Cardiac muscle cell (in vitro differentiated cells and primary cell): ENCODE measurements around the gene RELN. TPM values are rescaled to one million over a fixed set of nuclear protein-coding genes. Genes with fewer than 3 reads are reported as not detected.

Experiments
- DNase-seq, 2 donors: peaks; one replicate each; pipeline versions ENCODE4 v3.0.0 to v3.0.0-alpha.2; 2010 to 2017; ENCODE audit warnings: low read depth in 1 of 2, low spot score in 1 of 2
- H3K27ac ChIP-seq: fragments of 200-600 bp; sonication (generic); 2 replicates; pipeline ENCODE4 v1.5.1; 2016
- H3K27me3 ChIP-seq: fragments of 200-600 bp; sonication (generic); 2 replicates; pipeline ENCODE4 v1.6.0; 2016; ENCODE audit warnings: control low read depth
- H3K36me3 ChIP-seq: fragments of 200-600 bp; sonication (generic); 2 replicates; pipeline ENCODE4 v1.5.1; 2016; ENCODE audit warnings: control low read depth
- H3K4me1 ChIP-seq: fragments of 200-600 bp; sonication (generic); 2 replicates; pipeline ENCODE4 v1.8.1; 2017; ENCODE audit warnings: low read depth, mild to moderate bottlenecking, mixed run types
- H3K4me3 ChIP-seq: fragments of 200-600 bp; sonication (generic); 2 replicates; pipeline ENCODE4 v1.5.1; 2016; ENCODE audit warnings: mild to moderate bottlenecking
- H3K9me3 ChIP-seq: fragments of 200-600 bp; sonication (generic); 2 replicates; pipeline ENCODE4 v1.5.1; 2017; ENCODE audit warnings: low read depth, mild to moderate bottlenecking, control low read depth
- polyA plus RNA-seq: library from polyadenylated mRNA; unstranded; fragments of >200 nt; fragmentation: Nextera tagmentation; extraction: Ambion mirVana; gene quantifications from 2 replicates; pipeline ENCODE4 v1.2.1, GENCODE V29; 2016
- total RNA-seq: library from RNA; depleted of rRNA; stranded (reverse); fragments of >200 nt; gene quantifications from 2 replicates; pipeline ENCODE4 v1.2.3, GENCODE V29; 2016
- TF ChIP-seq, protein P1 (sequence below): IDR thresholded peaks from 2 replicates; pipeline ENCODE4 v1.5.1; 2012; ENCODE audit warnings: low read depth, mild to moderate bottlenecking, low read length

Gene RELN
- total and polyA plus RNA-seq, 2 experiments from 2014 or later = 19.2 to 46.9 TPM

DNA sequence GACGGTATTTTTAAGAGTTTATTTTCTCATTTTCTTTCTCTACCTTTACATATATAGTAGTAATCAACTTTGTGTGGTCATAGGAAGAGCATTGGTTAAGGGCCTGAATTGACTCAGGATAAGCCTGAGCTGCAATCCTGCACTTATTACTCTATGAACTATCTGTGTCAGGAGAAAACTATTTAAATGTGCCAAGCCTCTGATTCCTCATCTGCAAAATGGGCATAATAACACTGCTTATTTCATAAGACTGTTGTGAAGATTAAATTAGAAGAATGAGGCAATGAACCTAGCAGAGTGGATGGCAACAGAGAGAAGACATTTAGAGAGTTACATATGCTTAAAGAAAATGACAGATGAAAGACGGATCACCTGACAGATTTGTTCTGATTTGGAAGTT, 175.5 kb downstream of the RELN start:
- Histone ChIP-seq H3K4me3 (no peak overlapping the region), H3K4me1 (no peaks in the 10 kb centered on the region), H3K27me3 (no peaks in the 10 kb centered on the region), H3K9me3 (no peaks in the 10 kb centered on the region), H3K27ac (no peak overlapping the region), H3K36me3 (no peaks in the 10 kb centered on the region)
- no peak for DNase-seq
- TF ChIP-seq, protein P1, sequence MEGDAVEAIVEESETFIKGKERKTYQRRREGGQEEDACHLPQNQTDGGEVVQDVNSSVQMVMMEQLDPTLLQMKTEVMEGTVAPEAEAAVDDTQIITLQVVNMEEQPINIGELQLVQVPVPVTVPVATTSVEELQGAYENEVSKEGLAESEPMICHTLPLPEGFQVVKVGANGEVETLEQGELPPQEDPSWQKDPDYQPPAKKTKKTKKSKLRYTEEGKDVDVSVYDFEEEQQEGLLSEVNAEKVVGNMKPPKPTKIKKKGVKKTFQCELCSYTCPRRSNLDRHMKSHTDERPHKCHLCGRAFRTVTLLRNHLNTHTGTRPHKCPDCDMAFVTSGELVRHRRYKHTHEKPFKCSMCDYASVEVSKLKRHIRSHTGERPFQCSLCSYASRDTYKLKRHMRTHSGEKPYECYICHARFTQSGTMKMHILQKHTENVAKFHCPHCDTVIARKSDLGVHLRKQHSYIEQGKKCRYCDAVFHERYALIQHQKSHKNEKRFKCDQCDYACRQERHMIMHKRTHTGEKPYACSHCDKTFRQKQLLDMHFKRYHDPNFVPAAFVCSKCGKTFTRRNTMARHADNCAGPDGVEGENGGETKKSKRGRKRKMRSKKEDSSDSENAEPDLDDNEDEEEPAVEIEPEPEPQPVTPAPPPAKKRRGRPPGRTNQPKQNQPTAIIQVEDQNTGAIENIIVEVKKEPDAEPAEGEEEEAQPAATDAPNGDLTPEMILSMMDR = no peak

DNA sequence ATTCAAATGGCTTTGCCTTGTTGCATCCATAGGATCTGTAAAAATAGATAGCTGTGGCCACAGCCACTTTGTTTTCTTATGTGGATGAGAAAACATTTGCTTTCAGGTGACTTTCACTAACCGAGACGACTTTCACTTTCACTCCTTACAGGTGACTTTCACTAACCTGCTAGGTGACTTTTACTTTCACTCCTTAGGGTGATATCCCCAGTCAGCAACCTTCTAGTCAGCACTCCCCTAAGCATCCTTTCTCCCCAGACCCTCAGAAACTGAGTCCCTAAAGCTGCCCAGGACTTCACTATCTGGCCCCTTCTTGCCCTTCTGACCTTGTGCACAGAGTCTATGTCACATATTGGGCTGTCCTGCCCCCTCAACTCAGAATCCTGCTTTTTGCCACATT, 177.5 kb downstream of the RELN start:
- TF ChIP-seq, protein P1 = no peak
- DNase-seq = no peak
- H3K36me3 ChIP-seq = no peaks in the 10 kb centered on the region
- H3K27ac ChIP-seq = no peak overlapping the region
- peaks cover 2% of the 10 kb centered on the region for H3K4me1 ChIP-seq
- no peak overlapping the region for H3K4me3 ChIP-seq
- H3K9me3 ChIP-seq = no peaks in the 10 kb centered on the region
- no peaks in the 10 kb centered on the region for H3K27me3 ChIP-seq

DNA sequence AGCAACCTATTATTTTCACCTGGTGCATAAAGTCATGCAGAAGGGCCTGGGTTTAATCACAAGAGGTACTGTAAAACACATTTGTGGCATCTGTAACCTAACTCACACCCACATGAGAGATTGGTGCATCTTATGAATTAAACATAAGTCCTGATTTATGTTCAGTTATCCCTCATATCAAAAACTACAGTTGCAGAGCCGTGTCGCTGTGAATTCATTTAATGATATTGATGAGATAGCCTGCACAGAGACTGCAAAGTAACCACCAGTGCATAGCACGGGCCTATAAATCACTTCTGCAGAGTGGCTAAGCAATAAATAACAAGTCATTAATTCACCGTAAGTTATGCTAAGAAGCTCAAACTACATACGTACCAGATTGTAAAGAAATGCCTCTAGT, 178.2 kb downstream of the RELN start:
- Histone ChIP-seq H3K4me1 (peaks cover 5% of the 10 kb centered on the region), H3K27me3 (no peaks in the 10 kb centered on the region), H3K4me3 (no peak overlapping the region), H3K27ac (no peak overlapping the region), H3K9me3 (no peaks in the 10 kb centered on the region), H3K36me3 (no peaks in the 10 kb centered on the region)
- DNase-seq = no peak
- TF ChIP-seq, protein P1 = no peak

DNA sequence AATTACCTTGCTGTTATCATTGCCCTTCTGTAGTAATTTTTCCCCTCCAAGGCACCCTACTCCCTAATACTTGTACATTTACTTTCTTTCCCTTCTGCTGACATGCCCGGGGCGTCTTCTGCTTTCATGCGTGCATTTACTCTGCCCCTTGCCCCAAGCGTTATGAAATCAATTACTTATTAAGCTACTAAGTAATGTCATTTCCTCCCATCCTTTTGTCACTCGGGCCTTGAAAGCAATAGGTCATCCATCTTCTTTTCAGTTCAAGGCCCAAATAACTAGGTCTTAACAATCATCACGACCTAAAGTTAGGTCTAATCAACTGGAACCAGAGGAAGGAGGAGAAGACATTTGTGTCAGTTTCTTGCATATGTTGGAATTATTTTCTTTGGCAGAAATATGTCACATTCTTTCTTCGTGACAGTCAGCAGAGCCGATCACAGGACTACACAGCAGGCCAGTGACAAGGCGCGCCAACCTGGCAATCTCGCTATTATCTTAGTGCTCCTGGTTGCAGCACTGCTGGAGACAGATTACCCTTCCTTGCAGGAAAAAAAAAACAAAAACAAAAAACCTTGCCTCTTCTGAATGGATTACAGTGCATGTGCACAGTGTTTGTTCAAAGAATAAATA, 179.2 kb downstream of the RELN start:
- no peak overlapping the region for H3K4me3 ChIP-seq
- H3K4me1 ChIP-seq = peaks cover 5% of the 10 kb centered on the region
- no peak for DNase-seq
- no peak overlapping the region for H3K27ac ChIP-seq
- TF ChIP-seq, protein P1 = no peak
- H3K36me3 ChIP-seq = no peaks in the 10 kb centered on the region
- H3K9me3 ChIP-seq = no peaks in the 10 kb centered on the region
- H3K27me3 ChIP-seq = no peaks in the 10 kb centered on the region

DNA sequence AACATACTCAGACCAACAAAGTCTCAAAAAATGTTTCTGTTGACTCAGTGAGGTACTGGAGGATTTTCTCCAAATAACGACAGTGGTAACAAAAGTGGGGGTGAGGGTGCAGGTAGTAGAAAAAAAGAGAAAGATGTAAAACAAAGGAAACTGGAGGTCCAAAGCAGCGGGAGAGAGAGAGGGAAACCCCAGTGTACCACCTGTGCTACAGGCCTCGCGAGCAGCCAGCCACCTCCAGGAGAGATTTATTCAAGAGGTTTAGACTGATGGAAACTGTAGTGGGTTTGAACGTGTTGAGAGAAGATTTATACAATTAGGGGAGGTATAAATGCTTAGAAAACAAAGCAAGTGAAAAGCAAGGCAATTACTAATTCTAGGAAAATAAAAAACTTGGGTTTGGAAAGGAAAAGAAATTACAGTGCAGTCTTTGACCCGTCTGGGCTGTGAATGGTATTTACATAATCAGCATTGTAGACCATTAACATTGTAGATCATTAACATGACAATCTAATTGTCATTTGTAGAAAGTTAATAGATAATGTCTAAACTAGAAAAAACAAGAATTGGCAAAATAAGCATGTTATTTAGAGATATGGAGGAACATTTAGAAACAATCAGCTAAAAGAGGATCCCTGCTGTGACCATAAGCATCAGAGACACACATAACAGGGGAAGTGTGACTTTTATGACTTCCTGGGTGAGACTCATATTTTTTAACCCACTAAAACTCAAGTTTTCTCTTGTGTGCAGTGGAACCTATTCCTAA, 180.0 kb downstream of the RELN start:
- no peak overlapping the region for H3K27ac ChIP-seq
- TF ChIP-seq, protein P1 = no peak
- no peaks in the 10 kb centered on the region for H3K9me3 ChIP-seq
- H3K36me3 ChIP-seq = no peaks in the 10 kb centered on the region
- no peaks in the 10 kb centered on the region for H3K27me3 ChIP-seq
- no peak for DNase-seq
- H3K4me1 ChIP-seq = peaks cover 5% of the 10 kb centered on the region
- H3K4me3 ChIP-seq = no peak overlapping the region
